MM.1S (cell line): ENCODE results near the gene STEAP2.

Source experiments
- DNase-seq: peaks from one replicate; pipeline ENCODE4 v3.0.0-alpha.2; 2015
- H2AFZ ChIP-seq: fragments of 300-600 bp; sonication (generic); 2 replicates; pipeline ENCODE4 v1.6.0; 2016; ENCODE audit warnings: antibody characterized with exemption, low read length
- H3F3A ChIP-seq: fragments of 300-600 bp; sonication (generic); 2 replicates; pipeline ENCODE4 v1.6.1; 2016; ENCODE audit warnings: mild to moderate bottlenecking, antibody characterized with exemption, low read length, moderate library complexity, mixed read lengths; ENCODE audit not compliant: insufficient read depth
- H3K27ac ChIP-seq: fragments of 300-600 bp; sonication (generic); 2 replicates; pipeline ENCODE4 v1.5.1; 2016; ENCODE audit warnings: mild to moderate bottlenecking, low read length
- H3K27me3 ChIP-seq: fragments of 300-600 bp; sonication (generic); replicated peaks from 2 replicates; pipeline ENCODE4 v1.6.0; 2016; ENCODE audit warnings: low read length; ENCODE audit not compliant: insufficient read depth
- H3K36me3 ChIP-seq: fragments of 300-600 bp; sonication (generic); replicated peaks from 2 replicates; pipeline ENCODE4 v1.6.1; 2016; ENCODE audit warnings: mild to moderate bottlenecking, low read length, mixed read lengths; ENCODE audit not compliant: insufficient read depth
- H3K4me1 ChIP-seq: fragments of 300-600 bp; sonication (generic); 2 replicates; pipeline ENCODE4 v1.6.1; 2016; ENCODE audit warnings: low read length, mixed read lengths
- H3K4me2 ChIP-seq: fragments of 300-600 bp; sonication (generic); 2 replicates; pipeline ENCODE4 v1.6.0; 2016; ENCODE audit warnings: low read depth, low read length
- H3K4me3 ChIP-seq: fragments of 300-600 bp; sonication (generic); 2 replicates; pipeline ENCODE4 v1.5.1; 2016; ENCODE audit warnings: low read length, mixed read lengths
- H3K79me2 ChIP-seq: fragments of 300-600 bp; sonication (generic); 2 replicates; pipeline ENCODE4 v1.6.1; 2016; ENCODE audit warnings: mixed run types, low read length, mixed read lengths
- H3K9ac ChIP-seq: fragments of 300-600 bp; sonication (generic); 2 replicates; pipeline ENCODE4 v1.6.1; 2016; ENCODE audit warnings: low read length, mixed read lengths
- H3K9me2 ChIP-seq: fragments of 300-600 bp; sonication (generic); replicated peaks from 2 replicates; pipeline ENCODE4 v1.6.1; 2016; ENCODE audit warnings: mild to moderate bottlenecking, low read length, mixed read lengths; ENCODE audit not compliant: insufficient read depth
- H3K9me3 ChIP-seq: fragments of 300-600 bp; sonication (generic); replicated peaks from 2 replicates; pipeline ENCODE4 v1.6.1; 2016; ENCODE audit warnings: mild to moderate bottlenecking, low read length, mixed read lengths; ENCODE audit not compliant: insufficient read depth
- H4K20me1 ChIP-seq: fragments of 300-600 bp; sonication (generic); 2 replicates; pipeline ENCODE4 v1.6.1; 2016; ENCODE audit warnings: mild to moderate bottlenecking, low read length, moderate library complexity, mixed read lengths; ENCODE audit not compliant: insufficient read depth
- CTCF ChIP-seq: fragments of 300-600 bp; sonication (generic); IDR thresholded peaks from 2 replicates; pipeline ENCODE4 v1.5.1; 2016; ENCODE audit warnings: antibody characterized with exemption, low read length, mixed read lengths
- EZH2 ChIP-seq: fragments of 300-600 bp; sonication (generic); optimal IDR thresholded peaks from 2 replicates; pipeline ENCODE3; 2017; ENCODE audit warnings: low read depth, mild to moderate bottlenecking, antibody characterized with exemption, low read length, mixed read lengths
- EZH2phosphoT487 ChIP-seq: fragments of 300-600 bp; sonication (generic); IDR thresholded peaks from 2 replicates; pipeline ENCODE4 v1.6.1; 2018; ENCODE audit warnings: antibody characterized with exemption, low read length

STEAP2 gene

GRCh38 chr7:90211391-90212148, at the start of gene STEAP2:
STEAP2 (plus strand) TSS chr7:90211740; CDS start chr7:90225083, 13,343 bp downstream.
- H3K4me1 ChIP-seq: no peaks in the 10 kb centered on the region
- H3K9me2 ChIP-seq: no peaks in the 10 kb centered on the region
- peak; percentile 11 for DNase-seq
- no peaks in the 10 kb centered on the region for H3K79me2 ChIP-seq
- H2AFZ ChIP-seq: 0 out of 2 replicates have a peak within 1 kb of the TSS, but pooled peaks have one; percentile 28
- no peak within 1 kb of the TSS for H3K27ac ChIP-seq
- H3K9me3 ChIP-seq: no peaks in the 10 kb centered on the region
- H3K36me3 ChIP-seq: no peaks in the 10 kb centered on the region
- TF ChIP-seq EZH2 (no peak), CTCF (peak; percentile 34)
- H3K27me3 ChIP-seq: no peaks in the 10 kb centered on the region
- peak within 1 kb of the TSS; percentile 25 for H3K4me3 ChIP-seq
- no peaks in the 10 kb centered on the region for H3F3A ChIP-seq
- peak within 1 kb of the TSS; percentile 31; the same call in 1 of the 2 replicates for H3K4me2 ChIP-seq
- H4K20me1 ChIP-seq: no peaks in the 10 kb centered on the region
- H3K9ac ChIP-seq: no peak within 1 kb of the TSS

- Histone ChIP-seq H3F3A (no peaks in the 10 kb centered on the region), H3K36me3 (no peaks in the 10 kb centered on the region), H2AFZ (no peak overlapping the region), H3K9me2 (no peaks in the 10 kb centered on the region), H3K4me3 (no peak overlapping the region), H3K9ac (no peak overlapping the region), H3K4me1 (no peaks in the 10 kb centered on the region), H3K4me2 (no peak overlapping the region), H3K79me2 (no peaks in the 10 kb centered on the region), H3K27me3 (no peaks in the 10 kb centered on the region), H4K20me1 (no peaks in the 10 kb centered on the region), H3K27ac (no peak overlapping the region), H3K9me3 (no peaks in the 10 kb centered on the region)
- TF ChIP-seq EZH2phosphoT487 (no peak), EZH2 (no peak)
- no peak for DNase-seq
Observed at GRCh38 chr7:90163534-90163933, 48.0 kb upstream of the STEAP2 start.

GRCh38 chr7:90165724-90166123, 45.8 kb upstream of the STEAP2 start:
- Histone ChIP-seq H2AFZ (no peak overlapping the region), H3K9ac (no peak overlapping the region), H3K4me2 (no peak overlapping the region), H3K4me1 (no peaks in the 10 kb centered on the region), H3K79me2 (no peaks in the 10 kb centered on the region), H3K27me3 (0 out of 2 replicates have a peak, but pooled peaks cover 5% of the 10 kb centered on the region), H3K9me3 (no peaks in the 10 kb centered on the region), H3K4me3 (no peak overlapping the region), H3F3A (no peaks in the 10 kb centered on the region), H4K20me1 (no peaks in the 10 kb centered on the region), H3K27ac (no peak overlapping the region), H3K36me3 (no peaks in the 10 kb centered on the region), H3K9me2 (no peaks in the 10 kb centered on the region)
- no peak for TF ChIP-seq CTCF
- no peak for TF ChIP-seq EZH2
- no peak for TF ChIP-seq EZH2phosphoT487
- DNase-seq: no peak

GRCh38 chr7:90166153-90166552, 45.4 kb upstream of the STEAP2 start:
- Histone ChIP-seq H3K36me3 (no peaks in the 10 kb centered on the region), H3K4me3 (no peak overlapping the region), H3K9me3 (no peaks in the 10 kb centered on the region), H3K9ac (no peak overlapping the region), H3K27me3 (0 out of 2 replicates have a peak, but pooled peaks cover 5% of the 10 kb centered on the region), H2AFZ (no peak overlapping the region), H3K27ac (no peak overlapping the region), H3F3A (no peaks in the 10 kb centered on the region), H3K79me2 (no peaks in the 10 kb centered on the region), H3K9me2 (no peaks in the 10 kb centered on the region), H3K4me1 (no peaks in the 10 kb centered on the region), H4K20me1 (no peaks in the 10 kb centered on the region), H3K4me2 (no peak overlapping the region)
- no peak for DNase-seq
- TF ChIP-seq EZH2phosphoT487 (no peak), EZH2 (no peak), CTCF (no peak)
